Naive thymus-derived CD4-positive, alpha-beta T cell (primary cell): ENCODE results near the gene ROBO1. TPM values are rescaled to one million over a fixed set of nuclear protein-coding genes. Genes with fewer than 3 reads are reported as not detected.
"Not testable (repeated sequence)": the region's sequence is repeated elsewhere in the genome, so short reads cannot be mapped to it uniquely, and the experiment has no call there.

Experiments used
- ATAC-seq: fragments of 150-1000 bp; cut with Tn5 transposase; 2 replicates; pipeline ENCODE4 v1.10.0; 2021; ENCODE audit warnings: mild to moderate bottlenecking, moderate library complexity
- CTCF ChIA-PET: fragments of 350-600 bp; sonication (Branson Sonifier 250); formaldehyde crosslinking; loops from one replicate; lab custom pipeline; 2021; ENCODE audit warnings: antibody characterized with exemption; lab: Charles Lee
- POLR2A ChIA-PET: fragments of 350-600 bp; sonication (Branson Sonifier 250); formaldehyde crosslinking; loops from one replicate; lab custom pipeline; 2021; ENCODE audit warnings: antibody characterized with exemption, inconsistent platforms; lab: Charles Lee
- DNase-seq, 9 donors: peaks; one replicate each; pipeline versions ENCODE4 v3.0.0 to v3.0.0-alpha.2; 2020 to 2022; ENCODE audit warnings: mixed read lengths in 1 of 9
- H3K27ac ChIP-seq: one replicate; pipeline ENCODE4 v1.7.0; 2013; ENCODE audit warnings: mild to moderate bottlenecking, low read depth, low read length, moderate library complexity
- H3K27me3 ChIP-seq, 2 donors: one replicate each; pipeline ENCODE4 v1.7.0; 2013; ENCODE audit warnings: low read length in 2 of 2, mild to moderate bottlenecking in 2 of 2, moderate library complexity in 2 of 2; ENCODE audit not compliant: control insufficient read depth in 2 of 2, insufficient read depth in 2 of 2
- H3K36me3 ChIP-seq, 3 experiments: 1 replicate in 2 of 3; 2 replicates in 1 of 3; pipeline ENCODE4 v1.7.0; 2013; ENCODE audit warnings: low read length in 3 of 3, mild to moderate bottlenecking in 3 of 3, moderate library complexity in 1 of 3; ENCODE audit not compliant: insufficient read depth in 3 of 3, control insufficient read depth in 2 of 3
- H3K4me1 ChIP-seq, 2 donors: one replicate each; pipeline ENCODE4 v1.7.0; 2013; ENCODE audit warnings: low read length in 2 of 2, mild to moderate bottlenecking in 2 of 2, moderate library complexity in 1 of 2; ENCODE audit not compliant: control insufficient read depth in 2 of 2, insufficient read depth in 2 of 2
- H3K4me3 ChIP-seq: 2 replicates; pipeline ENCODE4 v1.7.0; 2013; ENCODE audit warnings: mild to moderate bottlenecking, low read length
- H3K9me3 ChIP-seq, 3 experiments: 1 replicate in 2 of 3; 2 replicates in 1 of 3; pipeline ENCODE4 v1.7.0; 2013; ENCODE audit warnings: low read length in 3 of 3; ENCODE audit not compliant: control insufficient read depth in 2 of 3
- H3K27ac Mint-ChIP-seq, 9 donors: one replicate each; pipeline ENCODE4 v1.8.0; 2020 to 2022; ENCODE audit warnings: mixed read lengths in 9 of 9, mild to moderate bottlenecking in 8 of 9, moderate library complexity in 5 of 9, inconsistent platforms in 2 of 9
- H3K27me3 Mint-ChIP-seq, 5 donors: one replicate each; pipeline ENCODE4 v1.8.0; 2021 to 2022; ENCODE audit warnings: mixed read lengths in 5 of 5, mild to moderate bottlenecking in 1 of 5
- H3K36me3 Mint-ChIP-seq, 5 donors: one replicate each; pipeline ENCODE4 v1.8.0; 2020 to 2022; ENCODE audit warnings: mixed read lengths in 5 of 5, mild to moderate bottlenecking in 3 of 5, inconsistent platforms in 1 of 5
- H3K4me1 Mint-ChIP-seq, 7 donors: one replicate each; pipeline ENCODE4 v1.8.0; 2020 to 2022; ENCODE audit warnings: mixed read lengths in 7 of 7, mild to moderate bottlenecking in 3 of 7, inconsistent platforms in 1 of 7
- H3K4me3 Mint-ChIP-seq, 10 donors: one replicate each; pipeline ENCODE4 v1.8.0; 2020 to 2022; ENCODE audit warnings: mild to moderate bottlenecking in 10 of 10, mixed read lengths in 10 of 10, moderate library complexity in 6 of 10, inconsistent platforms in 2 of 10
- H3K9me3 Mint-ChIP-seq, 11 donors: one replicate each; pipeline ENCODE4 v1.8.0; 2020 to 2022; ENCODE audit warnings: mixed read lengths in 11 of 11, mild to moderate bottlenecking in 4 of 11, inconsistent platforms in 1 of 11, moderate library complexity in 1 of 11
- intact Hi-C, 2 donors: fragments of 100-400 bp; cut with micrococcal nuclease; formaldehyde crosslinking; loops; one replicate each; pipeline ENCODE4 v1.15.1; 2023
- polyA plus RNA-seq, 2 donors: library from polyadenylated mRNA; unstranded; fragments of 300-500 nt; fragmentation: Illumina TruSeq; gene quantifications; one replicate each; pipeline ENCODE4 v1.2.3, GENCODE V29; 2021
- total RNA-seq, 6 experiments: library from RNA in 5 of 6; stranded (reverse) in 5 of 6; gene quantifications; 1 replicate in 5 of 6; 2 replicates in 1 of 6; pipeline ENCODE4 v1.2.3 and lab custom pipeline; 2021 to 2026

The ROBO1 gene
- total and polyA plus RNA-seq, 7 experiments from 2014 or later = 0.08 to 0.59 (median 0.26) TPM; not detected in 2

- H3K4me3 Mint-ChIP-seq = no peak overlapping the region
- no peak for ATAC-seq
- POLR2A ChIA-PET = no interaction called here
- no peak overlapping the region for H3K4me3 ChIP-seq
- no peaks in the 10 kb centered on the region for H3K36me3 Mint-ChIP-seq
- peaks cover 0 to 15% (median 5%) of the 10 kb centered on the region in 11 donors for H3K9me3 Mint-ChIP-seq
- CTCF ChIA-PET = no interaction called here
- no peaks in the 10 kb centered on the region for H3K4me1 ChIP-seq
- no peak for DNase-seq
- intact Hi-C loops = no loop called here
- H3K4me1 Mint-ChIP-seq = no peaks in the 10 kb centered on the region
- no peaks in the 10 kb centered on the region for H3K27me3 ChIP-seq
- no peak overlapping the region for H3K27ac ChIP-seq
- H3K36me3 ChIP-seq = no peaks in the 10 kb centered on the region
- H3K27ac Mint-ChIP-seq = no peak overlapping the region
- no peaks in the 10 kb centered on the region for H3K9me3 ChIP-seq
- H3K27me3 Mint-ChIP-seq = no peaks in the 10 kb centered on the region
Observed at GRCh38 chr3:79199966-79200365, 567.8 kb downstream of the ROBO1 start.

- POLR2A ChIA-PET = no interaction called here
- CTCF ChIA-PET = no interaction called here
- ATAC-seq = no peak
- Histone ChIP-seq H3K4me3 (no peak overlapping the region), H3K27me3 (no peaks in the 10 kb centered on the region), H3K4me1 (no peaks in the 10 kb centered on the region), H3K36me3 (no peaks in the 10 kb centered on the region), H3K27ac (no peak overlapping the region), H3K9me3 (no peaks in the 10 kb centered on the region)
- intact Hi-C loops = no loop called here
- peaks cover 0 to 1% (median 0%) of the 10 kb centered on the region in 5 donors for H3K36me3 Mint-ChIP-seq
- peaks cover under 1 to 20% (median 5%) of the 10 kb centered on the region in 11 donors for H3K9me3 Mint-ChIP-seq
- no peaks in the 10 kb centered on the region for H3K27me3 Mint-ChIP-seq
- H3K4me1 Mint-ChIP-seq = no peaks in the 10 kb centered on the region
- DNase-seq = no peak
- no peak overlapping the region for H3K27ac Mint-ChIP-seq
- no peak overlapping the region for H3K4me3 Mint-ChIP-seq
Observed at GRCh38 chr3:79187426-79187825, 580.4 kb downstream of the ROBO1 start.

GRCh38 chr3:79184251-79184650, 583.5 kb downstream of the ROBO1 start:
- H3K4me1 ChIP-seq = no peaks in the 10 kb centered on the region
- Mint-ChIP-seq H3K4me3 (no peak overlapping the region), H3K27ac (no peak overlapping the region), H3K4me1 (no peaks in the 10 kb centered on the region), H3K36me3 (peaks cover 0 to 5% (median 0%) of the 10 kb centered on the region in 5 donors), H3K27me3 (no peaks in the 10 kb centered on the region), H3K9me3 (peaks cover 3 to 26% (median 7%) of the 10 kb centered on the region in 11 donors)
- ATAC-seq (no peak), DNase-seq (no peak)
- no peaks in the 10 kb centered on the region for H3K9me3 ChIP-seq
- H3K36me3 ChIP-seq = no peaks in the 10 kb centered on the region
- CTCF ChIA-PET = no interaction called here
- no peaks in the 10 kb centered on the region for H3K27me3 ChIP-seq
- POLR2A ChIA-PET = no interaction called here
- intact Hi-C loops = no loop called here
- H3K4me3 ChIP-seq = no peak overlapping the region
- no peak overlapping the region for H3K27ac ChIP-seq

- intact Hi-C loops = no loop called here
- no peaks in the 10 kb centered on the region for H3K27me3 ChIP-seq
- Mint-ChIP-seq H3K27me3 (no peaks in the 10 kb centered on the region), H3K36me3 (peaks cover 0 to 5% (median 0%) of the 10 kb centered on the region in 5 donors), H3K27ac (no peak overlapping the region), H3K4me1 (no peaks in the 10 kb centered on the region), H3K4me3 (no peak overlapping the region), H3K9me3 (peaks cover 3 to 26% (median 7%) of the 10 kb centered on the region in 11 donors)
- no peak overlapping the region for H3K27ac ChIP-seq
- no peak overlapping the region for H3K4me3 ChIP-seq
- no peaks in the 10 kb centered on the region for H3K36me3 ChIP-seq
- no peak for DNase-seq
- CTCF ChIA-PET = no interaction called here
- no peaks in the 10 kb centered on the region for H3K9me3 ChIP-seq
- no peak for ATAC-seq
- no peaks in the 10 kb centered on the region for H3K4me1 ChIP-seq
- POLR2A ChIA-PET = no interaction called here
Observed at GRCh38 chr3:79183496-79183895, 584.3 kb downstream of the ROBO1 start.

- Histone ChIP-seq H3K36me3 (no peaks in the 10 kb centered on the region), H3K27me3 (no peaks in the 10 kb centered on the region), H3K27ac (no peak overlapping the region), H3K9me3 (no peaks in the 10 kb centered on the region), H3K4me1 (no peaks in the 10 kb centered on the region), H3K4me3 (no peak overlapping the region)
- POLR2A ChIA-PET = no interaction called here
- peaks cover 2 to 18% (median 6%) of the 10 kb centered on the region in 11 donors for H3K9me3 Mint-ChIP-seq
- no peak overlapping the region for H3K4me3 Mint-ChIP-seq
- no peak for ATAC-seq
- no peaks in the 10 kb centered on the region for H3K27me3 Mint-ChIP-seq
- peaks cover 0 to 5% (median 0%) of the 10 kb centered on the region in 5 donors for H3K36me3 Mint-ChIP-seq
- intact Hi-C loops = no loop called here
- no peaks in the 10 kb centered on the region for H3K4me1 Mint-ChIP-seq
- CTCF ChIA-PET = no interaction called here
- no peak for DNase-seq
- H3K27ac Mint-ChIP-seq = no peak overlapping the region
Observed at GRCh38 chr3:79178471-79179180, 589.2 kb downstream of the ROBO1 start.

- no peak overlapping the region for H3K4me3 ChIP-seq
- ChIA-PET POLR2A (no interaction called here), CTCF (no interaction called here)
- no peaks in the 10 kb centered on the region for H3K9me3 ChIP-seq
- no peak for DNase-seq
- Mint-ChIP-seq H3K27me3 (no peaks in the 10 kb centered on the region), H3K27ac (no peak overlapping the region), H3K36me3 (no peaks in the 10 kb centered on the region), H3K4me1 (no peaks in the 10 kb centered on the region), H3K9me3 (peaks cover 0 to 8% (median 0%) of the 10 kb centered on the region in 11 donors), H3K4me3 (no peak overlapping the region)
- H3K27me3 ChIP-seq = no peaks in the 10 kb centered on the region
- no peak for ATAC-seq
- H3K36me3 ChIP-seq = no peaks in the 10 kb centered on the region
- intact Hi-C loops = no loop called here
- H3K27ac ChIP-seq = no peak overlapping the region
- H3K4me1 ChIP-seq = no peaks in the 10 kb centered on the region
Observed at GRCh38 chr3:79175870-79176269, 591.9 kb downstream of the ROBO1 start.

- CTCF ChIA-PET, H3K27ac ChIP-seq, H3K36me3 Mint-ChIP-seq, H3K4me3 Mint-ChIP-seq, H3K27ac Mint-ChIP-seq, H3K36me3 ChIP-seq, intact Hi-C loops, POLR2A ChIA-PET, H3K4me3 ChIP-seq, ATAC-seq, DNase-seq, H3K27me3 ChIP-seq, H3K9me3 Mint-ChIP-seq, H3K9me3 ChIP-seq, H3K4me1 ChIP-seq, H3K4me1 Mint-ChIP-seq, H3K27me3 Mint-ChIP-seq: not testable (repeated sequence)
Observed at GRCh38 chr3:79173259-79173658, 594.5 kb downstream of the ROBO1 start.
